ENCODE data around the gene SPINT2.

The SPINT2 gene

DNA sequence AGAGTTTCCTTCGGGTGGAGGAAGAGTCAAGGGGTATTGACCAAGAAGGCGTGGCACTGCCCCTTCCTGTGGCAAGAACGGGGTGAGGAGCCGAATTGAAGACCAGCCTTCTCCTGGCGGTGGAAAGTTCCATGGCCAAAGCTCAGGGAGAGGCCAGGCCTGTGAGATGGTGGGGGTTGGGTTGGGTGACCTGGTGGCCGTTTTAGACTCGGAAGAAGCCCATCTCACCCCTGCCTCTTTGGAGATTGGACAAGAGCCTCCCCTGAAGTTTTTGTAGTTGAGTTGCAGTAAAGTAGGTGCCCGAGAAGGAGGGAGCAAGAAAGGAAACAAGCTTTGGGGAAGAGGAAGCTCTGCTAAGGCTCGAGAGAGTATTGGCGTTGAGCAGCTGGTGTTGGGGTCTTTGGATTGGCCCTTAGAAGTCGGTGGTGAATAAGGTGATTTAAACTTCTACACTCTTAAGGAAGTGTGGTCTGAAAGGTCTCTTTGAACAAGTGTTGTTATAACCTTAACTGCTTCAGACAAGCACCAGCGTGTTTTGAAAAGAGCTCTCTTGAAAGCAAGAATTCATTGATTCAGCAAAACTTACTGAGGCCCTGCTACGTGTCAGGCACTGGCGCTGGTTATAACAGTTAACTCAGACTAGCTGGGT, 964 bp downstream of the SPINT2 start:
- no peak for DNase-seq (ENCODE audit: low read depth)
- no peak overlapping the region for H3K4me3 ChIP-seq (ENCODE audit: low read depth, low read length)

DNA sequence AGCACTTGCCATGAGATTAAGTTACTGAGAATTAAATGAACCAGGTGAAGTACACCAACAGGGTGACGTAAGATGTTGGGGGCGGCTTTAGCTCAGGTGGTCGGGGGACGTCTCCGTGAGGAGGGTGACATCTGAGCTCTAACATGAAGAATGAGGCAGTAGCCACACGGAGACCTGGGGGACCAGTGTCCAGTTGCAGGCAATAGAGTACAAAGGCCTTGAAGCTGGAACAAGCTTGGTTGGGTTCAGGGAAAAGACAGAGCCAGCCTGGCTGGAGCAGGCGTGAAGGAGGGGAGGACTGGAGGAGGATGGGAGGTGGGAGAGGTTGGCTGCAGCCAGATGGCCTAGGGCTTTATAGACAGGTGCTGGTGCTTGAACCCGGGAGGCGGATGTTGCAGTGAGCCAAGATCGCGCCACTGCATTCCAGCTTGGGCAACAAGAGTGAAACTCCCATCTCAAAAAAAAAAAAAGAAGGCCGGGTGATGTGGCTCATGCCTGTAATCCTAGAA, 1.6 kb downstream of the SPINT2 start:
- no peak for DNase-seq (ENCODE audit: low read depth)
- no peak overlapping the region for H3K4me3 ChIP-seq (ENCODE audit: low read depth, low read length)

DNA sequence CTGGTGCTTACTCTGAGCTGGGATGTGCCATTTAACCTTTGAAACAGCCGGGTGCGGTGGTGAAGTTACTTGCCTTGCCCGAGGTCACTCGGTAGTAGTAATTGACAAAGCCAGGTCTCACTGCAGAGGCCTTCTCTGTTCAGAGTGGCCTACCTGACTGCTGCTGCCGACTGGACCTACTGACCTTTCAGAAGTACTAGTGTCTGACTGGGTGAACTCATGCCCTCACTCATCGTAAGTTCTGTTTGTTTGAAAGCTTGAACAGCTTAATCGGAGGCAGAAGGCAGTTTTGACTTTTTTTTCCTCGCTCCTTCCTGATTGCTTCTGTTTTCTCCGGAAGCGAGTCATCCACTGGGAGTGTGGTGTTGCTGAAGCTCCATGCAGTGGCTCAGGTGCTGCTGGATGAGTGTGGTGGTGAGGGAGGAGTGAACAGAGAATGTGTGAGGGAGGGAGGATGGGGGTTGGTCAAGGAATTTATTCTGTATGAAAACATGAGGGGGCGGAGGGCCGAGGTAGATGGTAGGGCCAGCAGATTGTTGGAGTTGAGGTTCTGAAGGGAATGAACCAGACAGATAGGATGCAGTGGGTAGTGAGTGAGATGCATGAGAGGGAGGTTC, 2.7 kb downstream of the SPINT2 start:
- no peak overlapping the region for H3K4me3 ChIP-seq (ENCODE audit: low read depth, low read length)

DNA sequence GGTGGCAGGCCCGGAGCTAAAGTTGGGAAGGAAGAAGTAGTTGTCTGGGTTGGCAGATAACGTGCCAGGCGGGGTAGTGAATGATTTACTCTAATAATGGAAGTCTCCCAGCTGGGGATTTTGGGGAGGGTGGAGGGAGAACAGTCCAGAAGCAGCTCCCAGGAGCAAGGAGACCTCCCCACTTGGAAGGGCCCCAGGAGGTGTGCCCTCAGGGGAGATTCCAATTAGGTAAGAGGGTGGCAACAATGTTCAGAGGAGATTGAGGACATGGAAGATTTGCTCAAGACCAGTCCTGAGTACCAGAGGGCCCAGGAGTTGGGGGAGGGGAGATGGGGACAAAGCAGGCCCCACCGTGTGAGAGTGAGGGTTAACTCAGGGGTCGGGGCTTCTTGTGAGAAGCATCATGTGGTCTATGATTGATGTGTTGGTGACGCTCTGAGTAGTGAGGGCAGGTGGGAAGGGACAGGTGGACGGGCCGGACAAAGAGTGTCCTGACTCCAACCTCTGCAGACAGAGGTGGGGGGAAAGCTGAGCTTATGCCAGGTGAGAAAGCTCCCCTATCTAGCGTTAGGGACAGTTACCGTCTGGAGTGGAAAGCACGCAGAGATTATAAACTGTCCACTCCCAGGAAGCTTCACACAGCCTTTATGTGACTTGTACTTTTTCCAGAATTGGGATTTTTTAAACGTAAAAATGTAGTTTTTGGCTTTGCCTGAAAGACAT, 3.5 kb downstream of the SPINT2 start:
- no peak overlapping the region for H3K4me3 ChIP-seq (ENCODE audit: low read depth, low read length)
- no peak for DNase-seq (ENCODE audit: low read depth)

More for the DNA sequence above, 2.7 kb downstream of the SPINT2 start:
- no peak for DNase-seq (ENCODE audit: low read depth)

DNA sequence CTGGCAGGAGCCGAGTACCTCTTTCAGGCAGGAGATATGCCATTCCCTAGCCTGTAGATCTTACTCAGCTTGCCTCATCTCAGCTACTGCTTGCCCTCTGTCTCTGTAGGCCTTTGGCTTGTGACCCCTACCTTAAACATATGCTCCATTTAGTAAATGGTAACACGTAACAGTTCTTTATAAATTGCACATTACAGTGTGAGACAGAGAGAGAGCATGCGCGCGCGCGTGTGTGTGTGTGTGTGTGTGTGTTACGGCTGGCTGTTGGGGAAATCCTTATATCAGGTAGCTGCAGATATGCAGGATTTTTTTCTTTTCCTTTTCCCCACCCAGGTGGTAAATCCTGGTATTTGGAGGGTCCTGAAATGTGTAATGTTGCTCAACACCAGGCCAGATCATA, 4.2 kb downstream of the SPINT2 start:
- no peak for DNase-seq (ENCODE audit: low read depth)
- no peak overlapping the region for H3K4me3 ChIP-seq (ENCODE audit: low read depth, low read length)

DNA sequence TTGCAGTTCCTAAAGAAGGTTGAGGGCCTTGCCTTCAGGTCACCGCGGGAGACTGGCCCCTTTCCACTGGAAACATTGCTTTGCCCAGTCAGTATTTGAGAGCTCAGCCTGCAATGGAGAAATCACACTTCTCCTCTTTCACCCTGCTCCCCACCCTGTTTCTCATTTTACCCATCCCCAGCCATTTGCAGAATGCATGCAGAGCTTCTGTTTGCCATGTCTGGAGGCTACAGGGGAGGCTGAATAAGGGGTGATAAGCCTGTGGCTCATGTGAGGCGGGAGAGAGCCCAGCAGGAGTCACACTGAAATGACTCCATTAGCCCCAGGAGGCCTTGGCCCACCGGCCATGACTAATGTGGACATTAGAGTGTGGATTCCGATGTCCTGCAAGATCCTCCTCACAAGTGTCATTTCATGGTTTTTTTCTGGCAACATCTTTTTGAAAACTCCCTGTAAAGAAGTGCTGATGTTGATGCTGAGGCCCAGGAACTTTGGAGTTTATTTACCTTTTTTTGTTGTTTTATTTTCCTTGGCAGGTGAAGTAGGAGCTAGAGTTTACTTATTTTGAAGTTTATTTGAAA, 6.3 kb downstream of the SPINT2 start:
- H3K4me3 ChIP-seq (ENCODE audit: low read depth, low read length), result no peak overlapping the region
- DNase-seq (ENCODE audit: low read depth), result no peak

DNA sequence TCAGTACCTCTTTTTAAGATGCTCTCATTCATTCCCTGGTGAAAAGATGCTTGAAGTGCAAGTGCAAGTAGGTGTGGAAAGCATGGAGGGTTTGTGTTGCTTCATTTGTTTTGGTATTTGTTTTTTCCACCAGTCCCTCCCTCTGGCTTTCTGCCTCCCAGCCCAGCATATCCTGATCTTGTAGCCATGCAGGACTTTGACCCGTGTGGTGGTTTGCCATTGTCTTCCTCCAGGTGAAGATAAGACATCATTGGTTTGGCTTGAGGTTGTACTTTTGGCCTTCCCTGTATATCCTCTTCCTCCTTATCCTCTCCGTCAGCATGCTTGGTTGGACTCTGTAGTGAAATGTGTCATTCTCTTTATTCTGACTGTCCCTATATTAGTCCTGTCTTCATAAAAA, 9.1 kb downstream of the SPINT2 start:
- no peak for DNase-seq (ENCODE audit: low read depth)
- H3K4me3 ChIP-seq (ENCODE audit: low read depth, low read length), result no peak overlapping the region

DNA sequence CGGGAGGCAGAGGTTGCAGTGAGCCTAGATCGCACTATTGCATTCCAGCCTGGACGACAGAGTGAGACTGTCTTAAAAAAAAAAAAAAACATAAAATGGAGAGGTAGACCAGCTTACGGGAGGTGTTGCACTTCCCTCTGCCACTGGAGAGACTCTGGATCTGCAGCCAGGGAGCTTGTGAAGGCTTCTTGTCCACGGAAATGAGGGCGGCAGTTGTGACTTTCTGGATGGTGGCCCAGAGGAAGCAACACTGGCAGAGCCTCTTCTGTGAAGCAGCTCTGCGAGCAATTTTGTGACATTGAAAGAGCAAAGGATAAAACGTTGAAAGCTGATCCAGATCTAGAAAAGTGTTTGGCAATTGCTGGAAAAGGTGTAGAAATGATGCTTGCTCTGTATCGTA, 10.4 kb downstream of the SPINT2 start:
- no peak overlapping the region for H3K4me3 ChIP-seq (ENCODE audit: low read depth, low read length)
- no peak for DNase-seq (ENCODE audit: low read depth)

DNA sequence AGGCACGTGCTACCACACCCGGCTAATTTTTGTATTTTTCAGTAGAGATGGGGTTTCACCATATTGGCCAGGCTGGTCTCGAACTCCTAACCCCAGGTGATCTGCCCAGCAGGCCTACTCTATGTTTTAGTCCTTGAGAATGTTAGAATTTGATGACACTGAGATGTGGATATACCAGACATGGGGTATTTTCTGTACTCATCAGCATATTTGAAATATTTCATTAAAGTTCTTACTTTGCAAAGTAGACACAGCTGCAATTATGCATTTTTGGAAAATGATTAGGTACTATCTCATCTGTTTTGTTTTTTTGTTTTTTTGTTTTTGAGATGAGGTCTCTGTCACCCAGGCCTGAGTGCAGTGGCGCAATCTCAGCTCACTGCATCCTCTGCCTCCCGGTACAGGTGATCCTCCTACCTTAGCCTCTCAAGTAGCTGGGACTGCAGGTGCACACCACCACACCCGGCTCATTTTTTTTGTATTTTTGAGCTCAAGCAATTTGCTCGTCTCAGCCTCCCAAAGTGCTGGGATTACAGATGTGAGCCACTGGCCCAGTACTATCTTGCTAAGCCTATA, 12.7 kb downstream of the SPINT2 start:
- DNase-seq (ENCODE audit: low read depth), result no peak
- no peak overlapping the region for H3K4me3 ChIP-seq (ENCODE audit: low read depth, low read length)

DNA sequence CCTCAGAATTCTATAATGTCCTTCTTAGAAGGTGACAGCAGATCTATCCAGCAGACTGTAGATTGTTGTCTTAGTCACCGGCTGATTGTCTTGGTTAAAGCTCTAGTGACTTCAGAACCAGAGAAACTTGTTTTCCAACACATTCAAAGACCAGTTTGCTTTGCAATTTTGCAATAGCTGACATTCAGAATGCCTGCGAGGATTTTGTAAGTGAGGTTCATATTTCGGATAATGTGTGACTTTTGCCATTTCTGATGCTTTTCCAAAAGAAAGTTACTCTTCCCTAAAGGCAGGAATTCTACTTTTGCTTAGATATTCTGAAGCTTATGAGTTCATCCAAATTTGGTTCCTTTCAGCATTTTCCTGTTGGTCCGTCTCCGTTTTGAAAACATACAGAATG, 13.2 kb downstream of the SPINT2 start:
- DNase-seq (ENCODE audit: low read depth), result no peak
- H3K4me3 ChIP-seq (ENCODE audit: low read depth, low read length), result no peak overlapping the region

DNA sequence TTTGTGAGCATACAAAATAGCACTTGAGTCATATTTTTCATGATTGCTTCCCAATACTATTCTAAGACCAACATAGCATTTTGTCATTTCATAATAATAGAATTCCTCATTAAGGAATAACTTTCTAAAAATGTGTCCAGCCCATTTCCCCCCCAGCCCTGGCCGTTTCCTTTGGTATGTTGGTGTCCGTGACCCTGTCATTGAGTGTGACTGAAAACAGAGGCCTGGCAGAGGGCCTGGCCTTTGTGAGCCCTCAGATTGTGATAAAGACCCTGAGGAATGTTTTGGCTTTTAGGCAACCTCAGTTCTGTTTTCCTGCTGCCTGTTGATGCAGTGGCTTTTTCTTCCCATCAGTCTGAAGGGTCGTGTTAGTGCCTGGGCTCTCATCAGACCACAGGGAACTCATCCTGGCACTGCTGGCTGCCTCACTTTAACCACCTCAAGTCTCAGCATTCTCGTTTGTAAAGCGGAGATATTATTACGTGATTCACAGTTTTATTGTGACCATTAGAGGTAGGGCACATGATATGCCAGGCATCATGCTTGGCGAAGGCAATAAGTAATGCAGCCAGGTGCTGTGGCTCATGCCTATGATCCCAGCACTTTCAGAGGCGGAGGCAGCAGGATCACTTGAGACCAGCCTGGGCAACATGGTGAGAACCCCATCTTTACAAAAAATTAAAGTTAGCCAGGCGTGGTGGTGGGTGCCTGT, 13.8 kb downstream of the SPINT2 start:
- no peak for DNase-seq (ENCODE audit: low read depth)
- no peak overlapping the region for H3K4me3 ChIP-seq (ENCODE audit: low read depth, low read length)

DNA sequence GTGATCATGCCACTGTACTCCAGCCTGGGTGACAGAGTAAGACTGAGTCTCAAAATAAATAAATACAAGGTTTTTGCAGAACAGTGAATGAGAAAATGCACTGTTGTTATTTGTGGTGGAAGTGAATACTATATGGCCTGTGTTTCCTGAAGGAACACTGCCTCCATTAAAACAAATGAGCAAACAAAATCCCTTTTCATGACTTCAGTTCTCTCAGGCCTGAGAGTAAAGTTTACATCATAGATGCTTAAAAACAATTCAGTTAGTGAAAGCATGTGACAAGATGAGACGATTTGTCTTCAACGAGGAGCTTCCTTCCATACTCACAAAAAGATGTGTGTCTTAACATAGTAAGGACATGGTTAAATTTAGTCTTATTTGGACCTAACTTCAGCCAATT, 14.4 kb downstream of the SPINT2 start:
- DNase-seq (ENCODE audit: low read depth), result no peak
- H3K4me3 ChIP-seq (ENCODE audit: low read depth, low read length), result no peak overlapping the region

DNA sequence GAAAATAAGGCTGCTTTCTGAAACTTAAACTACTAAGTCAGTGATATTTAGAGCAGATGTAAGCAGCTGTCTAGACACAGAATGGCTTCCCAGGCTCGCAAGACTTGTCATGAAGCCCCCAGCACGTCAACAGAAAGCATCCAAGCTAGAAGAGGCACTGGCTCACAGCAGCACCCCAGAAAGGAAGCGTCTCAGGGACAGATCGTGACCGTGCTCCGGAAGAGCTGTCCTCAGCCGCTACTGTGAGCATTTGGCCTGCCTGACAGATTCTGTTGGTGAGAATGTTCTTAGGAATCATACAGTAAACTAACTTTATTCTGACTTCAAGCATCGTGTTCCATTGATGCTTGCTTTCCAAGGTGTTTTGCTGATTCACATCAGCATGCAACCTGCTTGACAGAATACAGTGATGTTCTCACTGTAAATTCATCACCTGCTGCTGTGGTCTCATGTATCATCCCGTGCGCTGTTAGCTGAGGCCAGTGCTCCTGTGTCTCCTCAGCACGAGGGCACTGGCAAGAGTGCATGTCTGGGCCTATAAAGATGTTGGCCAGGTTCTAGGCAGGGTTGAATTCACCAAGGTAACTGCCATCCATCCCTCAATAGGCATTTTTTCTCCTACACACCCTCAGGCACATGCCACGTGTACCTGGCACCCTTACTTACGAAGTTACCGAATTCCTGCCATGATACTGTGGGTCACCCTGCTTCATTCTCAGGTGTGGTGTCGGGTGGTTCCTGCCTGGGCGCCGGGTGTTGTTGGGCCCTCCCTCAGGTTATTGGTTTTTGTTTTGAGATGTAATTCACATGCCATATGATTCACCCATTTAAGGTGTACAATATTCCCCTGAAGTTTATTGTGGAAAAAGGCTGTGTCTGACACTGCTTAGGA, 15.9 kb downstream of the SPINT2 start:
- no peak for DNase-seq (ENCODE audit: low read depth)
- no peak overlapping the region for H3K4me3 ChIP-seq (ENCODE audit: low read depth, low read length)

DNA sequence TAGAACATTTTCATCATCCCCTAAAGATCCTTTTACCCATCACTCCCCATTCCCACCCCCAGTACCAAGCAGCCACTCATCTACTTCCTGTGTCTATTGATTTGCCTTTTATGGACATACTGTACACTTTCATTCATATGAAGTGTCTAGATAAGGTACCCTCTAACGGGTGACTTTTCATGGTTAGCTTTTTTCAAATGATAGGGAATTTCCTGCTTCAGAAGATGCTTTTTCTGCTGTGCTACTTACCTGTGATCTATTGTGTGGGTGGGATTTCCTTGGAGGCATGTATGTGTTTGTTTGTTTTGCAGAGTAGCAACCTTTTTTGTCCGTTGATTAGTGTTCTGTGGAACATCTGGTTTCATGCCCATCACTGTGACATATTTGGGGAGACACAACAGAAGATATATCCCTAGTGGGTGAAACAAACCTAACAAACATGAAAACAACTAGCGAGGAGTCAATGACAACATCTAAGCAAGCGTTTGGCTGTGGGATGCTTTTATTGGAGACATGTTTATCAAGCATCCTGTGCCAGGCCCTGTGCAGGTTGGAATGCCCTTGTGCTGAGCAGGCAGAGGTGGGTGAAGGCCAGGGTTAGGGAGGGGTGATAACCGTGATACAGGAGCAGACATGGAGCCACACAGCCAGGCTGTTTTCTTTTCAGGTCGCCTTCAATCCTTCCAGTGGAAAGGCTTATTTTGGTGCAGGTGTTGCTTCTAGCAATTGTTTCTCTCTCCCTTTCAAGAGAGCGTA, 17.6 kb downstream of the SPINT2 start:
- no peak for DNase-seq (ENCODE audit: low read depth)
- H3K4me3 ChIP-seq (ENCODE audit: low read depth, low read length), result no peak overlapping the region

DNA sequence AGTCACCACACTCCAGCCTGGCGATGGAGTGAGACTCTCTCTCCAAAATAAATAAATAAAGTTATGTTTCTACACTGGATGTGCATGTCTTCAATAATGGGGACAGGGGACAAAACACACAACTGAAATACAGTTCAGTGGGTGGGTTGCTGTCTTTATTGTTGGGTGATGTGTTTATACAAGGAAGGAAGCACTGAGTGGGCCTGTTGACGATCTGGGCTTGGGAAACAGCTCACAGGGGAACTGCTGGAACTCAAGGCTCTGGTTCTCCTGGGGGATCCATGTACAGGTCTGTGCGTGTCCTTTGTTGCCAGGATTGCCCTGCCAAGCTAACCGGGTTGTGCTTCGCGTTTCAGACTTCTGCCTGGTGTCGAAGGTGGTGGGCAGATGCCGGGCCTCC, 18.9 kb downstream of the SPINT2 start:
- no peak for DNase-seq (ENCODE audit: low read depth)
- H3K4me3 ChIP-seq (ENCODE audit: low read depth, low read length), result no peak overlapping the region

DNA sequence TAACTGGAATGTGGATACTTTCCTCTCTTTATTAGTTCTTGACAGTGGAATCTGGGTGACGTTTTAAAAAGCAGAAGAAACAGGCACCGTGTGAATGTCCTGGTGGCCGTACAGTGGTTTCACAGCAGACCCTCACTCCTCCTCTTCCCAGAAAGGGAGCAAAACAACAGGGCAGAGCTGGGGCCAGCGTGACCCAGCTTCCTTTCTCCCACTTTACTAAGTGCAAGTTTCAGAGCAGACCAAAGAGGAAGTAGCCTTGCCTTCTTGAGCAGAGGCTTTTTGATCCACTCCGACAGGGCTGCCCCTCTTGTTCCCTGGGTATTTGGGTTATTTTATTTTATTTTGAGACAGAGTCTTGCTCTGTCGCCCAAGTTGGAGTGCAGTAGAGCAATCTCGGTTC, 20.0 kb downstream of the SPINT2 start:
- DNase-seq (ENCODE audit: low read depth), result no peak
- no peak overlapping the region for H3K4me3 ChIP-seq (ENCODE audit: low read depth, low read length)

DNA sequence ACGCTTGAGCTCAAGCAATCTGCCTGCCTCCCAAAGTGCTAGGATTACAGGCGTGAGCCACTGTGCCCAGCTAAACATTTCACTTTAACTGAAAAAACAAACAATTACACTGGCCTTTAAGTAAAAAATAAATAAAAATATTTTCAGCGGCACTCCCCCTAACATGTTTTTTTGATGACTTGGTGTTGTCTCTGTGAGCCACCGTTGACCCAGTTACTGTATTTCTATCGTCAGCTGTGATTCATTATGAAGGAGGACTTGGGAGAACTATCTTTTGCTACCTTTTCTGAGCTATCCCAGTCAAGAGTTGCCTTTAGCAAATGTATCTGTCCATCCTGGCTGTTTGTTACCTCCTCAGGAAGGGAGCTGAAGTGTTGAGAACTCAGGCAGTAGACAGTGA, 21.2 kb downstream of the SPINT2 start:
- no peak for DNase-seq (ENCODE audit: low read depth)

DNA sequence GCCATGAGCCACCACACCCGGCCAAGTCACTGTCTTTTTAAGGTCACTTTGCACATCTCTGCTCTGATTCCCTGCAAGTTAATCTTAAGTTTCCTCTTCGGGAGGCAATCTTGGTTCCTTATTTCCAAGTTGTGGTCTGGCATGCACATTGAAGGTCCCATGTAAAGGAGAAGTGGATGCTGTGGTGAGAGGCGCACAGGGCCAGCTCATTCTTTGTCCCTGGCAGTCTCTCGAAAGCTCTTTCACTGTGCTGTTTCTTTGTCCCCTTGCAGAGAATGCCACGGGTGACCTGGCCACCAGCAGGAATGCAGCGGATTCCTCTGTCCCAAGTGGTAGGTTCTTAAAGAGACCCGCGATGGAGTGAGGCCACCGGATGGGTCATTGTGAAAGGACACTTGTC, 23.2 kb downstream of the SPINT2 start:
- H3K4me3 ChIP-seq (ENCODE audit: low read depth, low read length), result no peak overlapping the region
- no peak for DNase-seq (ENCODE audit: low read depth)

More for the DNA sequence above, 21.2 kb downstream of the SPINT2 start:
- no peak overlapping the region for H3K4me3 ChIP-seq (ENCODE audit: low read depth, low read length)

Measured in skeletal muscle cell (primary cell).